Caco-2 (cell line): ENCODE results near the gene COL6A3. TPM values are rescaled to one million over a fixed set of nuclear protein-coding genes. Genes with fewer than 3 reads are reported as not detected.

Experiments used
- BruUV-seq: library from RNA; stranded (reverse); fragments of 400-500 nt; replicated peaks from 2 replicates; lab custom pipeline; 2021; lab: Mats Ljungman, UMichigan
- CTCF ChIA-PET: fragments of 300-600 bp; sonication (Branson Sonifier 250); formaldehyde crosslinking; loops from one replicate; lab custom pipeline; 2022; ENCODE audit warnings: antibody characterized with exemption; lab: Charles Lee
- POLR2A ChIA-PET: fragments of 300-600 bp; sonication (Branson Sonifier 250); formaldehyde crosslinking; loops from one replicate; lab custom pipeline; 2022; ENCODE audit warnings: antibody characterized with exemption; lab: Charles Lee
- DNase-seq, 2 experiments: peaks; one replicate each; pipeline versions ENCODE4 v3.0.0 to v3.0.0-alpha.2; 2020 to 2022
- H3K27me3 ChIP-seq: replicated peaks from 2 replicates; pipeline ENCODE4 v1.6.0; 2011; ENCODE audit warnings: low read length; ENCODE audit not compliant: control insufficient read depth, insufficient read depth
- H3K36me3 ChIP-seq: 2 replicates; pipeline ENCODE4 v1.5.1; 2011; ENCODE audit warnings: low read length; ENCODE audit not compliant: control insufficient read depth, insufficient read depth
- H3K4me1 ChIP-seq: fragments of 250-450 bp; sonication (Bioruptor Pico); 2 replicates; pipeline ENCODE4 v1.5.1; 2020; ENCODE audit warnings: mild to moderate bottlenecking
- H3K4me3 ChIP-seq: 2 replicates; pipeline ENCODE4 v1.5.1; 2011; ENCODE audit warnings: low read depth, mild to moderate bottlenecking, control low read depth, low read length
- H3K9me3 ChIP-seq: fragments of 250-450 bp; sonication (Bioruptor Pico); 2 replicates; pipeline ENCODE4 v1.5.1; 2020; ENCODE audit warnings: mild to moderate bottlenecking, moderate library complexity
- H3K27ac Mint-ChIP-seq: one replicate; pipeline ENCODE4 v1.8.0; 2022; ENCODE audit warnings: mixed read lengths; ENCODE audit not compliant: unreplicated experiment
- H3K27me3 Mint-ChIP-seq: one replicate; pipeline ENCODE4 v1.8.0; 2022; ENCODE audit warnings: mixed read lengths; ENCODE audit not compliant: insufficient read depth, unreplicated experiment
- H3K36me3 Mint-ChIP-seq: one replicate; pipeline ENCODE4 v1.8.0; 2022; ENCODE audit warnings: mild to moderate bottlenecking, mixed read lengths; ENCODE audit not compliant: insufficient read depth, unreplicated experiment
- H3K4me1 Mint-ChIP-seq: one replicate; pipeline ENCODE4 v1.8.0; 2022; ENCODE audit warnings: low read depth, mixed read lengths; ENCODE audit not compliant: unreplicated experiment
- H3K4me3 Mint-ChIP-seq: one replicate; pipeline ENCODE4 v1.8.0; 2022; ENCODE audit warnings: mild to moderate bottlenecking, moderate library complexity, mixed read lengths; ENCODE audit not compliant: unreplicated experiment
- H3K9me3 Mint-ChIP-seq: one replicate; pipeline ENCODE4 v1.8.0; 2022; ENCODE audit warnings: mixed read lengths; ENCODE audit not compliant: unreplicated experiment
- CTCF ChIP-seq, 2 experiments: fragments of 200-600 bp in 1 of 2; IDR thresholded peaks; 1 replicate in 1 of 2; 2 replicates in 1 of 2; pipeline versions ENCODE4 v1.5.1 to v1.8.0; 2011 to 2022; ENCODE audit warnings: antibody characterized with exemption in 1 of 2, control low read depth in 1 of 2, inconsistent platforms in 1 of 2, low read depth in 1 of 2, low read length in 1 of 2, mild to moderate bottlenecking in 1 of 2, moderate library complexity in 1 of 2; ENCODE audit not compliant: insufficient read depth in 1 of 2, severe bottlenecking in 1 of 2, unreplicated experiment in 1 of 2
- intact Hi-C: fragments of 100-400 bp; cut with micrococcal nuclease; formaldehyde crosslinking; loops from one replicate; pipeline ENCODE4 v1.10.0; 2022; ENCODE audit not compliant: unreplicated experiment
- total RNA-seq: library from RNA; stranded (reverse); gene quantifications from 2 replicates; pipeline ENCODE4 v1.2.3, GENCODE V29; 2022

Gene COL6A3
- total RNA-seq, 1 experiment from 2014 or later: 0.73 TPM

- Histone ChIP-seq H3K9me3 (no peaks in the 10 kb centered on the region), H3K27me3 (no peaks in the 10 kb centered on the region), H3K4me3 (no peak overlapping the region), H3K4me1 (no peaks in the 10 kb centered on the region), H3K36me3 (no peaks in the 10 kb centered on the region)
- no peak for TF ChIP-seq CTCF (IDR thresholded peaks at IDR 0.05; ENCODE audit: insufficient read depth in 1 of 2, low read depth in 1 of 2, low read length in 1 of 2, severe bottlenecking in 1 of 2, unreplicated experiment in 1 of 2)
- intact Hi-C loops: no loop called here
- H3K27ac Mint-ChIP-seq: no peak overlapping the region
- BruUV-seq: no TSS peak
- ChIA-PET POLR2A (no interaction called here), CTCF (no interaction called here)
- H3K36me3 Mint-ChIP-seq: no peaks in the 10 kb centered on the region
- H3K27me3 Mint-ChIP-seq: peaks cover 20% of the 10 kb centered on the region
- H3K9me3 Mint-ChIP-seq: peaks cover 6% of the 10 kb centered on the region
- H3K4me1 Mint-ChIP-seq: no peaks in the 10 kb centered on the region
- no peak overlapping the region for H3K4me3 Mint-ChIP-seq
- no peak for DNase-seq
These were observed 8.3 kb upstream of the COL6A3 start for GRCh38 chr2:237422309-237422708.

GRCh38 chr2:237421542-237422116 lies 7.7 kb upstream of the COL6A3 start:
- CTCF ChIA-PET: interaction anchor here (0.9 kb wide), 1 partner anchor 12 kb away, joined by 5 read pairs; no protein-coding TSS in a partner anchor
- intact Hi-C loops: no loop called here
- H3K27me3 ChIP-seq: no peaks in the 10 kb centered on the region
- Mint-ChIP-seq H3K4me1 (no peaks in the 10 kb centered on the region), H3K27ac (no peak overlapping the region), H3K27me3 (peaks cover 15% of the 10 kb centered on the region), H3K4me3 (no peak overlapping the region), H3K36me3 (no peaks in the 10 kb centered on the region), H3K9me3 (no peaks in the 10 kb centered on the region)
- no peaks in the 10 kb centered on the region for H3K36me3 ChIP-seq
- DNase-seq: peak; percentile 30 to 42
- no peaks in the 10 kb centered on the region for H3K4me1 ChIP-seq
- peak in 1 of 2 experiments; percentile 30 for TF ChIP-seq CTCF (IDR thresholded peaks at IDR 0.05; ENCODE audit: insufficient read depth in 1 of 2, low read depth in 1 of 2, low read length in 1 of 2, severe bottlenecking in 1 of 2, unreplicated experiment in 1 of 2)
- no peak overlapping the region for H3K4me3 ChIP-seq
- no peaks in the 10 kb centered on the region for H3K9me3 ChIP-seq
- no TSS peak for BruUV-seq
- POLR2A ChIA-PET: no interaction called here

DNA sequence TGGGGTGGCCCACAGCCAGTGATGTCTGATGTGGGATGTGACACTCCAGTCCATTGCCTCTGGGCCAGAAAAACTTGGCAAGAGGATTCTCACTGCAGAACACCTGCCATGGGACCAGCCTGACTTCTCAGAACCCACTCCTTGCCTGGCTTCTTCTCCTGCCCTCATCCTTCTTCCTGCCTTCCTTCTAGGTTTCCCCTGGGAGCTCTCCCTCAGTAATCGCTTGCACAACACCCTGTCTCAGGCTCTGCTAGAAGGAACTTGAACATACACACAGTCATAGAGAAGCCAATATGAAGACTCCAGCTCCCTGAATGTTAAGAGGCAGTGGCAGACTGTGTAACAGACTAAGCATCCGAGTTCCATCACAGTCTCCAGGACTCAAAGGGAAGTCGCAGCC lies 4.3 kb upstream of the COL6A3 start:
- Histone ChIP-seq H3K4me3 (no peak overlapping the region), H3K9me3 (no peaks in the 10 kb centered on the region), H3K27me3 (no peaks in the 10 kb centered on the region), H3K36me3 (no peaks in the 10 kb centered on the region), H3K4me1 (no peaks in the 10 kb centered on the region)
- TF ChIP-seq CTCF (IDR thresholded peaks at IDR 0.05; ENCODE audit: insufficient read depth in 1 of 2, low read depth in 1 of 2, low read length in 1 of 2, severe bottlenecking in 1 of 2, unreplicated experiment in 1 of 2): no peak
- POLR2A ChIA-PET: no interaction called here
- no peaks in the 10 kb centered on the region for H3K36me3 Mint-ChIP-seq
- no peak overlapping the region for H3K4me3 Mint-ChIP-seq
- no peaks in the 10 kb centered on the region for H3K9me3 Mint-ChIP-seq
- peaks cover 17% of the 10 kb centered on the region for H3K27me3 Mint-ChIP-seq
- H3K27ac Mint-ChIP-seq: no peak overlapping the region
- H3K4me1 Mint-ChIP-seq: no peaks in the 10 kb centered on the region
- BruUV-seq: no TSS peak
- no peak for DNase-seq
- CTCF ChIA-PET: no interaction called here
- intact Hi-C loops: no loop called here
